Activated gamma-delta T cell (primary cell): ENCODE results near the gene LGALS9.
"Not testable (repeated sequence)": the region's sequence is repeated elsewhere in the genome, so short reads cannot be mapped to it uniquely, and the experiment has no call there.

Source experiments
- DNase-seq: peaks from one replicate; lab custom pipeline; 2025; lab: John Stamatoyannopoulos, UW

Gene LGALS9

DNA sequence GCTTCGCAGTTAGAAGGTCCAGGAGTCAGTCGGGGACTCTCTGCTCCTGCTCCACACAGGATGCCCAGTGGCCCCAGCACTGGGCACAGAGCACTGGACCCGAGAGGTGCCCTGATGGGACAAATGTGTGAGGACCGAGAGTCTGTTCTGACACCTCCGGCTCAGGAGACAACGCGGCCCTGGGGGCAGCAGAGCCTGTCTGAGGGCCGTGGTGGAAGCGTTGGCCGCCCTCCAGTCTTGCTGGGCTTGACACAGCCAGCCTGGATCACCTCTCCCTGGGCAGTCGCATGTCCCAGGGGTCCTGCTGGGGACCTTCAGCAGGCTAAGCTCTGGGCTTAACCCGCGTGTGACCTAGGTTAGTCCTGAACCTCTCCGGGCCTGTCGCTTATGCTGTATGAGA lies 23.1 kb downstream of the LGALS9 start:
- DNase-seq: no peak

DNA sequence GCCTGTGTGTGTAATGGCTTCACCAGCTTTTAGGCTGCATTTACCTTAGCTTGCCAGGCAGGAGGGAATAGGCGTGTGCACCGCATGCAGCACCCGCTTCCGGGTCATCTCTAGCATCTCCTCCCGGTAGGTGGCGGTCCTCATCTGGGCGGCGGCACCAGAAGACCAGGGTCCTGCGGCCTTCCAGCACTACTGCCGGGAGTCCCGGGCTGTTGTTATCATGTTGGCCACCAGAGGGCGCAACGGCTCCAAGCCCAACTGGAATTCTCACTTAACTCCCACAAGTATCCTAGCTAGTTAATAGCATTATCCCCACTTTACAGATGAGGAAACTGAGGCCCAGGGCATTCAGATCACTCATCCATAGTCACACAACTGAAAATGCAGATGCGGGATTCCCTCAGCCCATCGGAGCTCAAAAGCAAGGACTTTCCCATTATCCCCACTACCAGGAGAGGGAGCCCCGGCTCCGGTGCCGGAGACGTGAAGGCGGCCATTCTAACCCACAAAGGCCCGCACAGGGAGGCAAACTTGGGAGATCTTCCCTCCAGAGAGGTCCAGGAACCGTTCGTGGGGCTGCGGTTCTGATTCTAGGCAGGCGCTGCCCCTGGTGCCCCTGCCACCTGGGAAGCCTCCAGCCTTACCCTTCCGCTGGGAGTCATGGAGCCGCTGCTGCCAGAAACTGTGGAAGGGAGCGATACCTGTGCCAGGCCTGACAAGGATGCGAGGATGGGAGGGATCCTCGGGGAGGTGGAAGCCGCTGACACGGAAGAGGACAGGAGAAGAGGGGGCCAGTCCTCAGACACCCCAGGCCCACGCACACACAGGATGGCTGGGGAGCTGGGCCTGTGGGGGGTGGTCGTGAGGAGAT lies 23.9 kb downstream of the LGALS9 start:
- peak; percentile 17 for DNase-seq

DNA sequence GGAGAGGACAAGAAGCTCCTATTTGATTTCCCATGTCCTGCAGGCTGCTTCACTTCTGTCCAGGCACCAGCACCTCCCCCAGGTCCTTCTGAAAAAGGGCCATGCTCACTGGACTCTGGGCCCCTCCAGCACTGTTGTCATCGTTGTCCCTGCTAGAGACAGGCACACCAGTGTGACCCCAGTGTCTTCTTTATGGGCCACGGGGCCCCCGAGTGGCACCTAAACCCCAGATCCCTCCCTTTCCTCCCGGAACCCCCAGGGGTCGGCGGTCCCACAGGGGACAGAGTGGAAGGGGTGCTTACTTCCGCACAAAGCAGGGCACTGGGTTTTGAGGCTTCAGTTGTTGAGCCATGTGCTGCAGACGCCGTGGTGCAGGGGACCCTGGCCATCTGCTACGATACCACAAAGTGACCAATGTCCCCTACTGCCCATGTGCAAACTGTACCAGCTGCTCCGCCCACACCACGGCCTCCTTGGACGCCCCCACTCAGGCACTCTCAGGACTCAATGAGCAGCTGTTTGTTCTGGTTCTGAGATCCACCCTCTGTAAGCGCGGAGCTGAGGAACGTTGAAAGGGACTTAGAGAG lies 24.6 kb downstream of the LGALS9 start:
- not testable (repeated sequence) for DNase-seq

DNA sequence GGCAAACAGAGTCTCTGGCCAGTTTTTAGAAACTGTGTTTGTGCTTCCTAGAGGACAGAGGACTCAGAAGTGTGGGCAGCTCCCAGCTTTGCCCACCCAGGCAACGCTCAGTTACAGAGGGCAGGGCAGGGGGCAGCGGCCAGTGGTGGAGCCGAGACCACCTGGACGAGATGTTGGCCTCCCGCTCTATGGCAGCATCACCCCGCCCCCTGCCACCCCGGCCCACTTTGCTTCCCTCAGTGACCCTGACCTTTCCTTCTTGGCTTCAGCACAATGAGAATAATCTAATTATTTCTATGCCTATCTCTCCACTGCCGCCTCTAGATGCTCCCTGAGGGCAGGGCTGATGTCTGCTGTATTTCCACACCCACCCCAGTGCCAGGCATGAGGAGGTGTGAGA lies 25.6 kb downstream of the LGALS9 start:
- not testable (repeated sequence) for DNase-seq

DNA sequence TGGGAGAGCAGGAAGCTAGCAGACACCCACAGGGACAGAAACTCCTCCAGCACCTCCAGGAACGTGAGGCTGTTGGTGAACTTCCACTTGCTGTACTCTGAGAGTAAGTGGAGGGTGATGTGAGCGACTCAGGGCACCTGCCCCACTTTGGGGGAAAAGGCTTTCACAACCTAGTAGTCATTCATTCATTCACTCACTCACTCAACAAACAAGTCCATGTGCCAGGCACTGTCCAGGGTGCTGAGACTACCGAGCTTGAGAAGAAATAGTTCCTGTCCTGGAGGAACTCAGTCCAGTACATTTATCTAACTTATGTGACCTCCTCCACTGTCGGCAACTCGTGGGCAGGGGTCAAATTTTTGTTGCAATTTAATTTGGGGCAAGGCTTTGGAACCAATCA lies 26.6 kb downstream of the LGALS9 start:
- DNase-seq: no peak

DNA sequence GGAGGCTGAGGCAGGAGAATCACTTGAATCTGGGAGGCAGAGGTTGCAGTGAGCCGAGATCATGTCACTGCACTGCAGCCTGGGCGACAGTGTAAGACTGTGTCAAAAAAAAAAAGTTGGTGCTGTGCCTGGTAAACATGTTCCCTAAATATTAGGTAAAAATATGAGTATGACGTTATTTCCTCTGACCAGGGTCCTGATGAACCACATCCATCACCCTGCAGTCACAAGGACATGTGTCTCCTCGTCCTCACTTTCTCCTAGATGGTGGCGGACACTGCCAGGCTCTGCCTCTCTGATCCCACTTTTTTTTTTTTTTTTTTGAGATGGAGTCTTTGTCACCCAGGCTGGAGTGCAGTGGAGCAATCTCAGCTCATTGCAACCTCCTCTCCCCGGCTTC lies 28.7 kb downstream of the LGALS9 start:
- DNase-seq: no peak

DNA sequence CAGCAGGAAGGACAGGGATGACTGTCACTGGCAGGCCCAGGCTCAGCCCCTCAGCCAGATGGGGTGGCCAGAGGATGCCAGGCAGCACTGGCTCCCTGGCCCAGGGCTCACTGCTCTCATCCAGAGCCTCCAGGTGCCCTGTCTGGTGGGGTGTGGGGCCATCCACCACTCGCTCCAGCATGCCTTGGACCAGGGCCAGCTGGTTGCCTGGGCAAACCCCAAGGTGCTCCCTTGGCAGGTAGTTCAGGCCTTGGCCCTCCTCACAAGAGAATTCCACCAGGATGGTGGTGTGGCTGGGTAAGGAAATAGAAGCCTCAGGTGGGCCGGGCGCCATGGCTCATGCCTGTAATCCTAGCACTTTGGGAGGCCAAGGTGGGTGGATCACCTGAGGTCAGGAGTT lies 29.4 kb downstream of the LGALS9 start:
- no peak for DNase-seq

DNA sequence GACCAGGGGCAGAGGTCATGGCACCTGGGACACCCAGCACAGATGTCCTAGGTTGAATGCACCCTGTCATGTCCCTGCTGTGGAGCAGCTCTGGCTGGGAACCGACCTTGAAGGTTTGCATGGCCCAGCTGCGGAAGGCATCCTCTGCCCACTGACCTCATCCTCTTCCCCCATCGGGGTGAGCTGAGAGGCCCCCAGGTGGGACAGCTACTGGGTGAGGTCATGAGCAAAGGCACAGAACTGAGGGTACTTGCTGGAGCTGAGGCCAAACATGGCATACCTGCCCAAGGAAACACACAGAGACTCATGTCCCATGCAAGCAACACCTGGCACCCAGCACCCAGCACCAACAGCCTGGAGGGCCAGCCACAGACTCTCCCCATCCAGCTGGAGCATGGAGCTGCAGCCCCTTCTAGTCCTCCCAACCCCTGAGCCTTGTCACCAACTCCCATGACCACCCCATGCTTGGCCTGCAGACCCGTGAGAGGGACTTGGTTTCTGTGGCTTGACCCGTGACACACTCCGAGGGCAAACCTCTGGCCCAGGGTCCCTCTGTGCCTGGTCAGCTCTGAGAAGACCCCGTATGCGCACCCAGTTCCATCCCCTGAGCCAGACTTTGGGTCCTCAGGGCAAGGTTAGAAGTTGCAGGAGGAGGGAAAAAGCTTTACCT lies 33.1 kb downstream of the LGALS9 start:
- no peak for DNase-seq

DNA sequence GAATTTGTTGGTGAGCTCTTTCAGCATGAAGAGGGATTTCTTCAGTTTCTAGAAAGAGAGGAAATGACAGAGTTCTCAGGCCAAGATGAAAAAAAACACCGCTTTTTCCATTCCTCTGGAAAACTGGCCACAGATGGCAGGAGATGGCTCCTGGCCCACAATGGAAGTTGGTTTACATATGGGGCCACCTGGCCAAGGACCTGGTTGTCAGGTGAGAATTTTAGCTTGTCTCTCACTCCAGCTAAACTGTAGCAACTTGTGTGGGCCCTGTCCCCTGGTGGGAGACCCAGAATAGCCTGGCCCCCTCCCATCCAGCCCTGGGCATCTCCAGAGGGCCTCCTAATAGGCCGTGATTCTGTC lies 33.6 kb downstream of the LGALS9 start:
- no peak for DNase-seq

DNA sequence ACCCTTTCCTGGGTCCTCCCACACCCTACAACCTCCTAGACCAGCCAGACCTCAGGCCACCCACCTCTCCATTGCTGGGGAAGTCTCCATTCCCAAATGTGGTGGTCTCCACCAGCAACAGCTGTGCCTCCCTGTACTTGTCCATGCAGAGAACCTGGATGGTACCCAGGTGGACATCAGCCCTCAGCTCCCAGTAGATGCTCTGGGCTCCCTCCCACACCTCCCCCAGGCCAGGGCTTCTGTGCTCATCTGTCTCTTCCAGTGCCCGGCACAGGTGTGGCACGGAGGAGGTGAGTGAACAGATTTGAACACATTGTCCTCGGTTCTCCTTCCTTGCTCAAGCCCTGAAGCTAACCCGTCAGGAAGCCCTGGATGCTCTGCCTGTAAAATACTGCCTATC lies 34.6 kb downstream of the LGALS9 start:
- no peak for DNase-seq

DNA sequence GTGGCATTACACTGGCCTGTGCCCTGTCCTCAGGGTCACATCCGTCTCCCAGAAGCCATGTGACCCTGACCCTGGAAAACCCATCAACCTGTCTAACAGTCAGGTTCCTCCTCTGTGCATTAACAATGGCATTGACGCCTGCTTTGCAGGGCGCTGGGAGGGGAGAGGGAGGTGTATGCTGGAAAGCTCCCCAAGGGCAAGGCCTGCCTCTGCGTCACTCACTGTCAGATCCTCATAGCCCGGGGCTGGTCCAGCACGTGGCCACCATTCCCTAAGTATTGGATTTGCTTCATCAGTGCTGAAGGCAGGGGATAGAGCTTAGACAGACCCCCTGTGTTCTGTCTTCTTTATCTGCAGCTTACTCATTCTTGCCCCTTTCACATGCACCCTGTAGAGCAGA lies 35.3 kb downstream of the LGALS9 start:
- not testable (repeated sequence) for DNase-seq

DNA sequence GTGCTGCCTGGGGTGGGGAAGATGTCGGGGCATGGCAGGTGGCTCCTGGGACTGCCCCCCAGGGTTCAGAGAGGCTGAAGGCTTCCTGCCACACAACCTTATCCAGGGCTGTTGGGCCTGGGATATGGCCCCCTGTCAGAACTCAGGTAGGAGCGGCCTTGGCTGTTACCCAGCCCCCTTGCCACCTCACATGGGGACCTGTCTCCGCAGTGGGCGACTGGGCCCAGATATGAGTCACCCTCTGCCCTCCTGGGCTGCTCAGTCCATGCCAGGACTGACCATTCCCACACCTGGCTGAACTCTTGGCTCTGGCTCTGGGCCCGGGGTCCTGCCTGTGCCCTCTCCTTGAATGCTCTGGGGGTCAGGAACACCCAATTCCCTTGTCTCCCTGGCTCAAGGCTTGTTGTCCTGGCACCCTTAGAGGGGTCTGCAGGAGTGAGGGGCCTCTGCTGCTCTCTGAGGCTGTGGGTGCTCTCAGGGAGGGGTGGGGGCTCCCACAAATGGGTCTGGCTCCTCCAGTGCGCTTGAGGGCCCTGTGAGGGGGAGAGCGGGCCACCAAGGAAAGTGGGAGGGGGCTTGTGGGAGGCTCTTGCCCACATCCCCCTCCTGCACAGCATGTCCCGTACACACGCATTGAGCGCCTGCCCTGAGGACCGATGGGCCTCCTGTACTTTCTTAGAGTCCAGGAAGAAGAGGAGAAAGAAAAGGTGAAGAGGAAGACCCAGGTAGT lies 36.0 kb downstream of the LGALS9 start:
- DNase-seq: no peak

DNA sequence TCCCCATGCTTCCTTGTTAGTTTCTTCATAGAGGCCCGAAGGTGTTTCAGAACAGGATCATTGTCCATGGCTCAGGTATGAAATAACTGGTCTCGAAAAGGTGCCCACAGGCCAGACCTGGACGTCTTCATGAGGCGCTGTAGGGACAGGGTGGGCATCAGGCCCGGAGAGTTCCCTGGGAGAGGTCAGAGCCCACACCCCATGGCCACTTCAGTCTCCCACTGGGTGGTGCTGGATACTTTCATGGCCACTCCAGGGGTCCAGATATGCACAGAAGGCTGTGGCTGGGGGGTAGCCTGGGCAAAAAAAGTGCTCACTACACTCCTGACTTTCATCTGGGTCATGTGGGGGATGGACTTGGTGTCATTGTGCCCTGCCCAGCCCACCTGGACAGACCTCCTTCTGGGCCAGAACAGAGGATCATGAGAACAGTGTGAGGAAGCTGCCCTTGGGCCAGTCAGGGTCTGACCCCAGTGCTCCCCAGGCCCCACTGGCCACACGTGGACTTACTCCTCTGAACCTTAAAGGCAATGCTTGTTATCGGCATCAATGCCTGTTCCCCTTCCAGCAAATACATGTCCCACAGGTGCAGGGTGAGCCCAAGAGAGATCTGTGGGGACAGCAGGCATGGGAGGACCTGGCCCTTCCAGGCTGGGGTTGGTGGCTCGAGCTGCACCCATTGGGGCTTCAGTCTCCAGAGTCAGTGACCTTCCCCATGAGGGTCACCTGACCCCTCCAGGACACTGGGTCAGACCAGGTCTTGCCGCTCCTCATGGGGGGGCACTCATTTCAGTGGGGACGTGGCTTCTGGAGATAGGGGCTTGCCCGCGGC lies 36.9 kb downstream of the LGALS9 start:
- DNase-seq: no peak

DNA sequence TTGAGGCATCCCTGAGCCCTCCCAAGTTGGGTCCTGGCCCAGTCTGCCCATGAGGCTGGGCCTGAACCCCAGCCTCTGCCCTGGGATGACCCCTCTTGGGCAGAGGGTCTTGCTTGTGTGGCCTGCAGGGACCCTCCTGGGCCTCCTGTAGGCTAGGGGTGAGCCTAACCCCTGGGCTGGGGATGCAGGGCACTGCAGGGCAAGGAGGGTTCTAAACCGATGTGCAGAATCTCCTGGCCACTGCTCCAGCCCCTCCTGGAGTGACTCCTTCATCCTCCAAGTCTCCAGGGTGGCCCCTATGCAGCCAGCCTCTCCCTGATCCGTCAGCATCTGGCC lies 37.5 kb downstream of the LGALS9 start:
- DNase-seq: no peak

DNA sequence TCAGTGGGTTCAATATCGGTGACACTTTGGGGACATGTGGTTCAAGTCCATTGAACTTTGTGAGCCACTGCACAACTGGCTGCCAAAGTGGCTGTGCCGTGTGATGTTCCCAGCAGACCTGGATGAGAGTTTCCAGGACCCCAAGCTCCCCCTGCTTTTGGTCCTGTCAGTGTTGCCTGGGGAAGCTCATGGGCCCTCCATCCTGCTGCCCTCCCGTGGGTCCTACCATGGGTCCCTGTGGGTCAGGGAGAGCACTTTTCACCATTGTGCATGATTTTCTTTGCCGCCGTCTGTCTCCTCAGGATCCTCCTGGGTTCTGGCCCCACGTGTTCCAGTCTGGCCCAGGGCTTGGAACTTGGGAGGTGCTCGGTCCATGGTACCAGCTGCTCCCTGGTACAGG lies 38.1 kb downstream of the LGALS9 start:
- DNase-seq: no peak

DNA sequence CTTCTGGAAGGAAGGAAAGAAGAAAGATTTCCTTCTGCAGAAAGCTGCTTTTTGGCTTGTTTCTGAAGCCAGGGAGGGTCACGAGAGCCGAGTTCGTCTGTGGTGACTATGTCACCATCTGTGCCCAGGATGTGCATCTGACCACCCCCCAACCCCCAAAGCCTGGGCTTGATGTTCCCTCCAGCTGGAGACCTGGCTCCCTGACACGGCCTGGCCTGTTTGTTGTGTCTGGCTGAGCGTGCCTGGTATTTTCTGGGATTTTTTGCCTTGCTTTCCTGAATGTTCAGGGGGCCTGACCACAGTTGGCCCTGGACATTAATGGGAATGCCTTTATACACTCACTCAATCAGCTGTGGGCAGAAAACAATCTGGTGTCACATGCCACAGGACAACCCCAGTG lies 38.9 kb downstream of the LGALS9 start:
- no peak for DNase-seq

DNA sequence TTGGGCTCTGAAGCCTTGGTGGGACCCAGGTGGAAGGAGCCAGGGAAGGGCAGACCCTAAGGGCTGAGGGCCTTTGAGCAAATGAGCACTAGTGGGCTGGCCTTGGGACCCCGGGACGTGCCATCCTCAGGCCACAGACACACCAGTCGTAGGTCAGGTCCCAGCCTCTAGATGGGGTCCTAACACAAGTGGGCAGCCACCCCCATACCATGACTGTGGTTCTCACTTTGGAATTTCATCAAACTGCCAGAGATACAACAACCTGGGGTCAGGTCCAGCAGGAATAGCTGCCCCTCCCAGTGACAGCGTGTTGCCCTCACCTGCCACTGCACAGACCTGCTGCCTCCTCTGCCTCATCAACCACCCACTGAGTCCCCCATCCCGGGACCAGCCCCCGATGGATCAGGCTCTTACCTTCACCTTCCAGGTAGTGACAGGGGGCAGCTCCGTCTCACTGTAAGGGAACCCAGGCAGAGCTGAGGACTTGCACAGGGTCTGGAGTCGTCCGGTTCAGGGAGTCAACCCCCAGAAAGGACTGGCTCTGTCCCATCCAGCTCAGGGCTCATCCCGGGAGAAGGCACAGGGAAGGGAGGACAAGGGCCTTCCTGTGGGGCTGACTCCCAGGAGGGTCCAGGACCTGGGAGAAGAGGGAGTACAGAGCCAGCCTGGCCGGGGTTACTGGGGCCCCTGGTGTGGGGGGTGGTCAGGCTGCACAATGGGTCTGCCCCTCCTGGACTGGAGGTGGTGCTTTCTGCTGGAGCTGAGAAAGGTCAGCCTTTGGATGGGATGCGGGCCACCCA lies 40.0 kb downstream of the LGALS9 start:
- DNase-seq: no peak

DNA sequence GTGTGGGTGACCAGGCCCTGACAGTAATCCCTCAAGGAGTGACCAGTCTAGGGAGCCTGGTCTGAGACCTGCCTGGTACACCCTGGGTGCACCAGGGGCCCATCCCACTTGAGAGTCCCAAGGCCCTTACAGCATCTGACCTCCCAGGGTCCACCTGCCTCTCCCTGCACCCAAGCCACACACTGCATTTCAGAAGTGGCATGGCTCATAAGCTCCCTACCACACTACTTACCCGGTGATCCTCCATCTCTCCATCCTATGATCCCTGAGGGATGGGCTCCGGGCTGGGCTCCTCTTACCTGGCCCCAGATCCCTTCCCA lies 40.6 kb downstream of the LGALS9 start:
- DNase-seq: no peak

DNA sequence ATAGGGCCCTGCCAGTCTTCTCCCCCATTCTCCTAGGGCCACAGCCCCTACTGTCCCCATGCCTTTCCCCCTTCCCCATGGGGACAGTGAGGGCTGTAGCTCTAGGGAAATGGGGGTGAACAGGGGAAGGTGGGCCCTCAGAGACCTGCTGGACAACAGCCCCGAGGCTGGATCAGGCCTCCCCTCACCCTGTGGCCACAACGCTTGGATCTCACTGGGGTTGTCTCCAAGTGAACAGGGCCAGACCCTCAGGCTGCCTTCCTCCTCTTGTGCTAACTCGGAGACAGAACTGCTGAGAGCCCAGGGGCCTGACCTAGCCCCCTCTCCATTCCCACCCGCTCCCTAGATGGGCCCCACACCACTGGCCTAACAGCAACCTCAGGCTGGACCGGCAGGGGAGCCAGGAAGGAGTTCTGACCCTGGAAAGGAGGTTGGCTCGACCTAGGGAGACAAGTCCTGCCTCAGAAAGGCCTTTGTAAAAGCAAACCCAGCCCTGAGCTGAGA lies 41.0 kb downstream of the LGALS9 start:
- DNase-seq: not testable (repeated sequence)

DNA sequence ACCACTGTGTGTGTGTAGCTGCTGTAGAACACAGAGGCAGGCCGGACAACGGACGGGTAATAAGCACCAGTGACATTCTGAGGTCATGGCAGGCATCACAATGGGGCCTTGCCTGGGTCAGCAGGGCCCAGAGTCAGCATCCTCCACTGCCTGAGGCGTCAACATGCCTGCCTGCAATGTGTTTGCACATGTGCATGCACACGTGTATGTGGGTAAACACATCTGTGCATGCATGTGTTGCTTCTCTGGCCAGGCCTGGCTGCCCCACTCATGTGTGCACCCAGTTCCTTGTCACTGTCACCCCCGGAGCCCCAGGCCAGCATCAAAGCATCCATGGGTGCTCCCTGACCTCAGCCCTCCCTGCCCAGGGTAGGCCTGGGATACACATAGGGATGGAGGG lies 43.3 kb downstream of the LGALS9 start:
- no peak for DNase-seq

DNA sequence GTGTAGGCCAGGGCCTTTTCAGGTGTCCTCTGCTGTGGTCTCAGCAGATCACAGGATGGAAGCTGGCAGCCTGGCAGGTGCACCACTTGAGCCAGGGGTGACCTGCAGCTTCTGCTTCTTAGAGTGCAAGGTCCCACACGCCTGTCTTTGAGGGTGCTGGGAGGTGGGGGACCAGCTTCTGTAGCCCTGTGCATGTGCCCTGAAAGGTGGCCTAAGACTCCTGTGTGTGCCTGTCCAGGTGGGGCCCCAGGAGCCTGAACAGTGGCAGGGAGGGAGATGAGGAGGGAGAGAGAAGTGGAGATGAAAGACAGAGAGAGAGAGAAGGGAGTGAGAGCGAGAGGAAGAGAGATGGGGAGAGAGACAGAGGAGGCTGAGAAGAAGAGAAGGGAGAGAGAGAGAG lies 46.2 kb downstream of the LGALS9 start:
- DNase-seq: no peak
